ENCODE measurements around the gene E2F6. TPM values are rescaled to one million over a fixed set of nuclear protein-coding genes. Genes with fewer than 3 reads are reported as not detected.

Gene E2F6
- total RNA-seq, 1 donor from 2014 or later, result 23.1 TPM

DNA sequence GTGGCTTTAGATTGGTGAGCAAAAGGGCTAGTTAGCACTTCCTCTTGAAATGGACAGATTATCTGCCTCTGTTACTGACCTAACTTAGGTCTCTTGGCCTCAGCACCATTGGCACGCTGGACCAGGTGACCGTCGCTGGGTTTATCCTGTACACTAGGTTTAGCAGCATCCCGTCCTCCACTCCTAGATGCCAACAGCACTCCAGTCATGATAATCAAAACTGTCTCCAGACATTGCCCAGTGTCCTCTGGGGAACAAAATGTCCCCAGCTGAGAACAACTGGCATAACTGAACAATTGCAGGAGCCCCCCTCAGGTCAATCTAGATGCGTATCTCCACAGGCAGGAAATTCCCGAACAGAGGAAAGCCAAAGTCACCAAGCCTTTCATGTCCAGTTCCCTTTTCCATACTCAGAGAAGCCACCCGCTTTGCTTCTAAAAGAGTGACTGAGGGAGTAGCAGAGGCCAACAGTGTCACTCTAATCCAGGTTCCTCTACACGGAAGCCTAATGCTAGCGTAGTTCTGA lies 27.3 kb downstream of the E2F6 start:
- Mint-ChIP-seq H3K4me3 (no peak overlapping the region), H3K27me3 (ENCODE audit: low read depth) (no peaks in the 10 kb centered on the region), H3K4me1 (no peaks in the 10 kb centered on the region), H3K36me3 (peaks cover 55% of the 10 kb centered on the region), H3K9me3 (peaks cover 24% of the 10 kb centered on the region), H3K27ac (no peak overlapping the region)
- DNase-seq (ENCODE audit: low spot score in 2 of 2, unreplicated experiment in 2 of 2), result no peak
- TF ChIP-seq CTCF (IDR thresholded peaks at IDR 0.05; ENCODE audit: unreplicated experiment), result no peak

- Mint-ChIP-seq H3K27me3 (ENCODE audit: low read depth) (no peaks in the 10 kb centered on the region), H3K4me3 (no peak overlapping the region), H3K27ac (no peak overlapping the region), H3K4me1 (no peaks in the 10 kb centered on the region), H3K36me3 (peaks cover 48% of the 10 kb centered on the region), H3K9me3 (peaks cover 21% of the 10 kb centered on the region)
- TF ChIP-seq CTCF (IDR thresholded peaks at IDR 0.05; ENCODE audit: unreplicated experiment), result no peak
- DNase-seq (ENCODE audit: low spot score in 2 of 2, unreplicated experiment in 2 of 2), result no peak
Measured at GRCh38 chr2:11437602-11438001, 28.4 kb downstream of the E2F6 start.

DNA sequence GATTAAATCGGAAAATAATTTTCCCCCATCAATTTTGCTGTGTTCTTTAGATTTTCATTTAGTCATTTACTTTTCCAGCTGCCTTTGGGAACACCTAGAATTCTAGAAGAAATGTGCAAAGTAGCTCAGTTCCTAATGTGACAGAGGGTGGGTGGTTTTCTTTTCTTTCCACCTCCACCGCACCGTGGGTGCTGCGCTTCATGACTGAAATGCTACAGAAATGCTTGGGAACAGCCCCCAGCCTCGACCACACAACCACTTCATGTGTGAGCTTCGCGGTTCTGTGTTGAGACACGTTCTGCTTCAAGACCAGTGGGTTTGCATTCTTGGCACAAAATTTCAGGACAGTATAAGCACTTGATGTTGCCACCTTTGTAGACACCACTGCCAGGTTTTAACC lies 30.9 kb downstream of the E2F6 start:
- no peak for TF ChIP-seq CTCF (IDR thresholded peaks at IDR 0.05; ENCODE audit: unreplicated experiment)

DNA sequence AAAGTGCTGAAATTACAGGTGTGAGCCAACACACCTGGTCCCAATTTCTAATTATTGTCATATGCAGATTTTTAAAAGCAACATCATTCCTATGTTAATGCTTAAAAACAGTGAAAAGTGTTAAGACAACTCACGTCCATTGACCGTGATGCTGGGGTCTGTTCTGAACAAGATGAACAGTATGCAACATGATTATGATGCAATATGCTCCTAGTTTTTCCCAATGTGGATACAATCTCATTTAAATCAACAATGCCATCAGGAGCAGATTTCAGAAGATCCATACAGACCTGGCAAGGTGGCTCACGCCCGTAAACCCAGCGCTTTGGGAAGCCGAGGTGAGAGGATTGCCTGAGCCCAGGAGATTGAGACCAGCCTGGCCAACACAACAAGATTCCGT lies 31.5 kb downstream of the E2F6 start:
- peaks cover 21% of the 10 kb centered on the region for H3K9me3 Mint-ChIP-seq
- no peaks in the 10 kb centered on the region for H3K27me3 Mint-ChIP-seq (ENCODE audit: low read depth)
- no peak overlapping the region for H3K4me3 Mint-ChIP-seq
- H3K27ac Mint-ChIP-seq, result no peak overlapping the region
- H3K36me3 Mint-ChIP-seq, result peaks cover 35% of the 10 kb centered on the region
- TF ChIP-seq CTCF (IDR thresholded peaks at IDR 0.05; ENCODE audit: unreplicated experiment), result no peak
- no peaks in the 10 kb centered on the region for H3K4me1 Mint-ChIP-seq
- DNase-seq (ENCODE audit: low spot score in 2 of 2, unreplicated experiment in 2 of 2), result no peak

More for the DNA sequence above, 30.9 kb downstream of the E2F6 start:
- no peak for DNase-seq (ENCODE audit: low spot score in 2 of 2, unreplicated experiment in 2 of 2)
- Mint-ChIP-seq H3K36me3 (peaks cover 39% of the 10 kb centered on the region), H3K27ac (no peak overlapping the region), H3K4me1 (no peaks in the 10 kb centered on the region), H3K4me3 (no peak overlapping the region), H3K9me3 (peaks cover 21% of the 10 kb centered on the region), H3K27me3 (ENCODE audit: low read depth) (no peaks in the 10 kb centered on the region)

DNA sequence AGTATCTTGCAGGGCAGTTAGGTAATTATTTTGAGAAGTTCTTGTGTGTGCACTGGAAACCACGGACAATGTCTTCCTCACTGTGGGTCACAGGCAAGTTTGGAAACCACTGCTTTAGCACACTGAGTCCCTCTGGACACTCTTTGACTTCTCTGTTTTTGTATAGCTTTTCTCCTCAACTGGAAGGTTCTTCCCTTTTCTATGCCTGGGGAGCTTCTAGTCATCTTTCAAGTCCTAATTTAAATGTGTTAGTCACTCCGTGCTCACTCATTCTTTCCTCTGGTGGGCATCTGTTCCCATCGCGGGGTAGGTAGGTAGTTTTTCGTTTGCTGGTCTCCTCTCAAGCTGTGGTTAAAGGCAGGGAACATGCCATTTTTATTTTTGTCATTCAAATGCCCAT lies 32.1 kb downstream of the E2F6 start:
- no peak for TF ChIP-seq CTCF (IDR thresholded peaks at IDR 0.05; ENCODE audit: unreplicated experiment)
- DNase-seq (ENCODE audit: low spot score in 2 of 2, unreplicated experiment in 2 of 2), result no peak
- Mint-ChIP-seq H3K4me3 (no peak overlapping the region), H3K27me3 (ENCODE audit: low read depth) (no peaks in the 10 kb centered on the region), H3K9me3 (peaks cover 21% of the 10 kb centered on the region), H3K27ac (no peak overlapping the region), H3K36me3 (peaks cover 31% of the 10 kb centered on the region), H3K4me1 (no peaks in the 10 kb centered on the region)

DNA sequence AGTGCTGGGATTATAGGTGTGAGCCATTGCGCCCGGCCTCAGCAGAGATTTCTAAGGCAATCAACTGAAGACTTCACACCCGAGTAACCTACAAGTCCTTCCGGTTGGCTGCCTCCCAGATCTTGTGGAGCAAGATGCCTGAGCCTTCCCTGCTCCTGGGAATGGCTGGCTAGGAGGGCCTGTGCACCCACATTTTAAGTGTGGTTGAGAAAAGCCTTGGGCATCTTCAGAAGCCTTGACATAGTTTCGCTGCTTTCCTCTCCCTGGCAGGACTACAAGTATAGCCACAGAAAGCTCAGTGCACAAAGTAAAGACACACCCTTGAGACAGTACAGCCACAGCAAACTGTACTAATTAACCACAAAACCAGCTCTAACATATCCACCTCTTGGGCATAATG lies 35.2 kb downstream of the E2F6 start:
- Mint-ChIP-seq H3K27ac (no peak overlapping the region), H3K4me1 (no peaks in the 10 kb centered on the region), H3K27me3 (ENCODE audit: low read depth) (no peaks in the 10 kb centered on the region), H3K36me3 (peaks cover 15% of the 10 kb centered on the region), H3K9me3 (peaks cover 14% of the 10 kb centered on the region), H3K4me3 (no peak overlapping the region)
- no peak for DNase-seq (ENCODE audit: low spot score in 2 of 2, unreplicated experiment in 2 of 2)
- no peak for TF ChIP-seq CTCF (IDR thresholded peaks at IDR 0.05; ENCODE audit: unreplicated experiment)
